ENCODE data around the gene CHST7.

CHST7 gene

GRCh38 chrX:46627711-46628419 is 54.3 kb downstream of the CHST7 start:
- no peak for DNase-seq (ENCODE audit: low spot score)
- no peak for TF ChIP-seq CTCF (IDR thresholded peaks at IDR 0.05; ENCODE audit: extremely low read depth, missing control alignments)

- no peak for TF ChIP-seq CTCF (IDR thresholded peaks at IDR 0.05; ENCODE audit: extremely low read depth, missing control alignments)
- peak; percentile 35 for DNase-seq (ENCODE audit: low spot score)
These were observed 55.2 kb downstream of the CHST7 start for GRCh38 chrX:46628460-46629371.

- no peak for TF ChIP-seq CTCF (IDR thresholded peaks at IDR 0.05; ENCODE audit: extremely low read depth, missing control alignments)
- no peak for DNase-seq (ENCODE audit: low spot score)
These were observed 56.6 kb downstream of the CHST7 start for GRCh38 chrX:46630141-46630540.

- TF ChIP-seq CTCF (IDR thresholded peaks at IDR 0.05; ENCODE audit: extremely low read depth, missing control alignments): no peak
These were observed 61.0 kb downstream of the CHST7 start for GRCh38 chrX:46634577-46634976.

GRCh38 chrX:46635186-46635585 is 61.6 kb downstream of the CHST7 start:
- no peak for TF ChIP-seq CTCF (IDR thresholded peaks at IDR 0.05; ENCODE audit: extremely low read depth, missing control alignments)
- no peak for DNase-seq (ENCODE audit: low spot score)

More at GRCh38 chrX:46634577-46634976, 61.0 kb downstream of the CHST7 start:
- DNase-seq (ENCODE audit: low spot score): no peak

- TF ChIP-seq CTCF (IDR thresholded peaks at IDR 0.05; ENCODE audit: extremely low read depth, missing control alignments): no peak
- DNase-seq (ENCODE audit: low spot score): no peak
These were observed 62.7 kb downstream of the CHST7 start for GRCh38 chrX:46636223-46636622.

GRCh38 chrX:46637938-46638337 is 64.4 kb downstream of the CHST7 start:
- no peak for TF ChIP-seq CTCF (IDR thresholded peaks at IDR 0.05; ENCODE audit: extremely low read depth, missing control alignments)
- peak; percentile 25 for DNase-seq (ENCODE audit: low spot score)

All from GM20000 (cell line).